ENCODE results near the gene STEAP3. TPM values are rescaled to one million over a fixed set of nuclear protein-coding genes. Genes with fewer than 3 reads are reported as not detected.

STEAP3 gene
- total RNA-seq, 2 experiments from 2014 or later: 0.19 TPM; not detected in 1

DNA sequence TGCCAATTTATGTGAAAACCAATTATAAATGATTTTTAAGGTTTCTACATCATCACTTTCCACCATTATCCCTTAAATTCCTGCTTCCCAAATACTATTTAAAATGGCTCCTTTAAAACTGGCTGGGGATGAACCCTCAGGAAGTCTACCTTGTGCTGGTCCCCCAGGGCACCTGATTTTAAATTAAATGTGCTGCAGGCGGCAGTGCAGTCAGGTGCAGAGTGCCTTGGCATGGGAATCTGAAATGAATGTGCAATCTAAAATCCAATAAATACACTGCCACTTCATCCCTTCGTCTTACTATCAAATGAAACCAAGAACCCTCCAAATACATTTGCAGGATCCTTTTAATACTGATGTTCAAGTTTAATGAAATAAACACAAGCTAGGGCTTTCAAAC lies 81.2 kb downstream of the STEAP3 start:
- no peak for ATAC-seq (ENCODE audit: low read depth)
- no peak overlapping the region for H3K27ac Mint-ChIP-seq
- no peaks in the 10 kb centered on the region for H3K9me3 Mint-ChIP-seq
- H3K27me3 Mint-ChIP-seq: no peaks in the 10 kb centered on the region
- no peak overlapping the region for H3K4me3 Mint-ChIP-seq
- H3K4me1 Mint-ChIP-seq: no peaks in the 10 kb centered on the region
- DNase-seq: no peak
- no peaks in the 10 kb centered on the region for H3K36me3 Mint-ChIP-seq
- POLR2A ChIA-PET: no interaction called here

DNA sequence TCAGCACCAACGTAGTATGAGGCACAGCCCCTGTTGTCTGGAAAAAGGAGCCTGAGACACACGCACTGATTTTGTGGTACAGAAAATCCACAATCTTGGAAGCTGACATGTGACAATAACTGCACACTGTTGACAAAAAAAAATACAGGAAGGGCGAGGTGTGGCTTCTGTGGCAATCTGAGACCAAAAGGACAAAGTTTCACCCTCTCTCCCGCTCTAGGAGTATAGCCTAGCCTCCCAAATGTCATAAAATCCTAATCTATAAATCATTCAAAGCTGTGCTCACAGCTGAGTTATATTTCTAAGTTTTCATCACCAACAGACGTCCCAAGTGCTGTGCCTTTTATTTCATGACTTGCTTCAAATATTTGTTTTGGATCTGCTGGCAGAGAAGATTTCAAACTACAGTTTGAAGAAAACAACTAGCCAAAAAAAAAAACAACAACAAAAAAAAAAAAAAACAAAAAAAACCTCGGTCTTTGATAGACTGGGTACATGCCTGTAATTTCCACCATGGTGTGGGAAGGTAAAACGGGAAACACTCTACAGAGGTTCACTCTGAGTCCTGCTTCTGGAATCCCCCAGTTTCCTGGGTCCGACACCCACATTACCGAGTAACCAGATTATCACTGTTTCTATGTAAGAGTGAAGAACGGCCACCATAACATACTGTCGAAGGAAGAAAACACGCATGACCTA lies 82.0 kb downstream of the STEAP3 start:
- H3K4me3 Mint-ChIP-seq: no peak overlapping the region
- no peaks in the 10 kb centered on the region for H3K27me3 Mint-ChIP-seq
- no peaks in the 10 kb centered on the region for H3K36me3 Mint-ChIP-seq
- POLR2A ChIA-PET: no interaction called here
- H3K9me3 Mint-ChIP-seq: no peaks in the 10 kb centered on the region
- no peak overlapping the region for H3K27ac Mint-ChIP-seq
- no peak for DNase-seq
- H3K4me1 Mint-ChIP-seq: no peaks in the 10 kb centered on the region
- no peak for ATAC-seq (ENCODE audit: low read depth)

DNA sequence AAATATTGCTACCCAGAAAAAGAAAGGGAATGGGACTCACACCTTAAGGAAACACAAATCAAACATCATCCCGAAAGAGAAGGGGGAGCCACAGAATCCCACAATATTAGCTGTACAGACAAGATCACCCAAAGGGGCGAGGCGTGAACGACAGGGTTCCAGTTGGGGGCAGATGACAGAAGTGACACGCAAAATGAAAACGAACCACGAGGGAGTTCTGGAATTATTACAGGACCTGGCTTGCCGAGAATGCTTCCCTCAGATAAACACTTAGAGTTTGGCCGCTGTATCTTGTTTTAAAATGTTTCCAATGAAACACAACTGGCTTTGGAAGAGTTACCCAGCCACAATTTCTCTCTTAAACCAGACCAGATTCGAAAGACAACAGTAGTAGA lies 82.6 kb downstream of the STEAP3 start:
- POLR2A ChIA-PET: no interaction called here
- H3K27ac Mint-ChIP-seq: no peak overlapping the region
- H3K27me3 Mint-ChIP-seq: no peaks in the 10 kb centered on the region
- H3K4me1 Mint-ChIP-seq: no peaks in the 10 kb centered on the region
- H3K9me3 Mint-ChIP-seq: no peaks in the 10 kb centered on the region
- ATAC-seq (ENCODE audit: low read depth) (no peak), DNase-seq (no peak)
- H3K4me3 Mint-ChIP-seq: no peak overlapping the region
- H3K36me3 Mint-ChIP-seq: no peaks in the 10 kb centered on the region

DNA sequence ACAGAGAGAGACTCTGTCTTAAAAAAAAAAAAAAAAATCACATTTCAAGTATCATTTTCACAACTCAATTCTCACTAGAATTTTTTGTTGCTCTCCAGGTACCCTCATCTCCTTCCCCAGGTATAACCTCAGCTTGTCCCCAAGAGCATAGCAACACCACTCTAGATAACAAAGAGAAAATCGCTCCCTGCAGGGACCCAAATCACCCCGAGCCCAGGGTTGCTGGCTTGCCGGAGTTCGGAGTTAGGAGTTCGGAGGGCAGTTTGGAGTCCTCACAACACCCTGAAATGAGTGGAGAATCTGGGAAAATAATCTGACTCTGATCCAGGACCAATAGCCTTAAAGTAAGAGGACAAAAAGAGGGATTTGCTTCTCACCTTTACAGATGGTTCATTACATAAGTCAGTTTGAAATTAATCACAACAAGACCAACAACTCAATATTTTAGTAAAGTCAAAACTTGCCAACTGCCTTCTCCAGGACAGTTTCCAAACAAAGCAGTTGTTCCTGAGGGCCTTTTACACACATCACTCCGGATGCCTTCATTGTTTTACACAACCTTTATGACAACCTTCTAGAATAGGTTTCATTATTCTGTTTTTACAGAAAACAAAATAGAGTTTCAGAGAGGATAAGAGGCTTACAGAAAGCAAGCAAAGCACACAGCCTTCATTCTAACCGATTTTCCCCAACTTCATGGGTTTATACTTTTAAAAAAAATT lies 83.9 kb downstream of the STEAP3 start:
- Mint-ChIP-seq H3K4me3 (no peak overlapping the region), H3K36me3 (no peaks in the 10 kb centered on the region), H3K4me1 (no peaks in the 10 kb centered on the region), H3K27me3 (no peaks in the 10 kb centered on the region), H3K27ac (no peak overlapping the region), H3K9me3 (no peaks in the 10 kb centered on the region)
- ATAC-seq (ENCODE audit: low read depth) (no peak), DNase-seq (no peak)
- POLR2A ChIA-PET: no interaction called here

DNA sequence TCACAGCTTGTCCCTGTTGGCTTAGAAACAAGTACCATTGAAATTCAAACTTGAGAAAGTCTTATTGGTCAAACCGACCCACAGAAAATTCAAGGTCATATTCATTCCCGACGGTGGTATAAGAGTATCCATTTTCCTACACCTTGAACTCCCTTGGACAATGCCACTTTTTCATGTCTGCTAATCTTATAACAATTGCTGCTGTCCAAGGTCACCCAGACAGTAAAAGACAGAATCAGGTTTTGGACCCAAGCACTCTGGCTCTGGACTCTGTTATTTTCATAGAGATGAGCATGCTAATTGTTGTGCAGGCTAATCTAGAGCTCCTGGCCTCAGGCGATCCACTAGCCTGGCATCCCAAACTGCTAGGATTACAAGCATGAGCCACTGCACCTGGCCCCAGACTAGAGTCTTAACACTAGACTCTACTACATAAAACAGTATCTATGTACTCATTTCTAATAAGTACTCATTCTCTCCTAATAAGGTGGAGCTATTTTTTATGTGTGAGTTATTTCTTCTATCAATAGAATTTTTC lies 85.2 kb downstream of the STEAP3 start:
- ATAC-seq (ENCODE audit: low read depth): no peak
- POLR2A ChIA-PET: no interaction called here
- no peak for DNase-seq
- Mint-ChIP-seq H3K9me3 (no peaks in the 10 kb centered on the region), H3K27me3 (no peaks in the 10 kb centered on the region), H3K4me1 (no peaks in the 10 kb centered on the region), H3K4me3 (no peak overlapping the region), H3K27ac (no peak overlapping the region), H3K36me3 (no peaks in the 10 kb centered on the region)

DNA sequence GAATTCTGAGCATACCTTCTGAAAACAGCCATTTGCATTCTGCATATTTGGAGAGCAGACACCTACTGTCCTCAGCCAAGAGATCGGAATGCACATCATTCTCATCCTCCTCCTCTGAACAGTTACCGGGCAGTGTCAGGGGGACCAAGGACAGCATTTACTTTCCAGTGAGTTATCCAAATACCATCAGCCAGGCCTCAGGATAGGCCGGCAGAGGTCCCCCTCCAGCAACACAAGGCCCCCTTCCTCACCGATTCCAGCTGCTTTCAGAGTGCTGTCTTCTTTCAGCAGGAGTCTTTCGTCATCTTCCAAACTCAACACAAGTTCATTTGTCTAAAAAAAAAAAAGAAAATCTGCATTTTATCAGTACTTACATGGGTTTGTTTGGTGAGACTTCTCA lies 87.7 kb downstream of the STEAP3 start:
- POLR2A ChIA-PET: no interaction called here
- H3K4me1 Mint-ChIP-seq: no peaks in the 10 kb centered on the region
- ATAC-seq (ENCODE audit: low read depth) (no peak), DNase-seq (no peak)
- no peak overlapping the region for H3K4me3 Mint-ChIP-seq
- H3K9me3 Mint-ChIP-seq: no peaks in the 10 kb centered on the region
- no peak overlapping the region for H3K27ac Mint-ChIP-seq
- H3K36me3 Mint-ChIP-seq: no peaks in the 10 kb centered on the region
- H3K27me3 Mint-ChIP-seq: no peaks in the 10 kb centered on the region

DNA sequence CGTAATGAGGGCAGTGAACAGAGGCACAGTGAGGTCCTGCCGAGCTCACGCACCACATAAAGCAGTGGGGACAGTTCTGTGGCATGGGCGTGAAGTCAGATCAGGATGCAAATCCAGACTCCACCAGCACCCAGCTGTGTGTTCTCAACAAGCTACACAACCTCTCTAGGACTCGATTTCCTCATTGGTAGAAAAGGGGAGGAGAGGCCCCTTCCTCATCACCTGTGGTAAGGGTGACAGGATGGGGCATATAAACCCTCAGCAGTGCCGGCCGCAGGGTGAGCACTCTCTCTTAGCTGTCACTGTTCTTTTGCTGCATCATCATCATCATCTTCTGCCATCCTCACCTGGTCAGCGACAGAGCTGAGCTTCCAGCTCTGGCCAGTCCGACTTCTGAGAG lies 88.2 kb downstream of the STEAP3 start:
- no peak overlapping the region for H3K4me3 Mint-ChIP-seq
- H3K27ac Mint-ChIP-seq: no peak overlapping the region
- no peak for DNase-seq
- no peaks in the 10 kb centered on the region for H3K36me3 Mint-ChIP-seq
- POLR2A ChIA-PET: no interaction called here
- no peaks in the 10 kb centered on the region for H3K4me1 Mint-ChIP-seq
- no peaks in the 10 kb centered on the region for H3K9me3 Mint-ChIP-seq
- H3K27me3 Mint-ChIP-seq: no peaks in the 10 kb centered on the region
- no peak for ATAC-seq (ENCODE audit: low read depth)

Other genes with a start within 250 kb of the STEAP3 start
- gene C1QL2, start 65.1 kb upstream of the STEAP3 start, total RNA-seq: not detected
- gene C2orf76, start 143.0 kb downstream of the STEAP3 start, total RNA-seq: 1 to 10 TPM; 6.4 to 7.5 TPM
- 100 to 1,000 TPM; 141 to 147 TPM for gene DBI, start 143.1 kb downstream of the STEAP3 start, total RNA-seq
- gene TMEM37, start 208.0 kb downstream of the STEAP3 start, total RNA-seq: not detected